GM23338 (cell line): ENCODE measurements around the gene ZNF385B. TPM values are rescaled to one million over a fixed set of nuclear protein-coding genes. Genes with fewer than 3 reads are reported as not detected.

Source experiments
- ATAC-seq: fragments of 200-7000 bp; cut with Tn5 transposase; 3 replicates; pipeline ENCODE4 v1.9.1; 2020
- DNase-seq: peaks from one replicate; pipeline ENCODE4 v3.0.0-alpha.2; 2015; ENCODE audit warnings: low spot score
- H2AFZ ChIP-seq: fragments of 200-600 bp; sonication (generic); 2 replicates; pipeline ENCODE4 v1.8.0; 2016; ENCODE audit warnings: antibody characterized with exemption, mild to moderate bottlenecking, moderate library complexity
- H3F3A ChIP-seq: fragments of 200-600 bp; sonication (generic); replicated peaks from 2 replicates; pipeline ENCODE4 v1.8.0; 2017; ENCODE audit warnings: antibody characterized with exemption, mixed run types, low read depth
- H3K27ac ChIP-seq: fragments of 200-600 bp; sonication (generic); 2 replicates; pipeline ENCODE4 v1.6.1; 2016; ENCODE audit warnings: low read depth
- H3K27me3 ChIP-seq: fragments of 200-600 bp; sonication (generic); 2 replicates; pipeline ENCODE4 v1.8.0; 2016; ENCODE audit warnings: mild to moderate bottlenecking, mixed run types, moderate library complexity; ENCODE audit not compliant: insufficient read depth
- H3K36me3 ChIP-seq: fragments of 200-600 bp; sonication (generic); 2 replicates; pipeline ENCODE4 v1.8.0; 2016; ENCODE audit warnings: mild to moderate bottlenecking; ENCODE audit not compliant: insufficient read depth
- H3K4me1 ChIP-seq: fragments of 200-600 bp; sonication (generic); 2 replicates; pipeline ENCODE4 v1.8.0; 2016; ENCODE audit warnings: mild to moderate bottlenecking, moderate library complexity; ENCODE audit not compliant: insufficient read depth
- H3K4me2 ChIP-seq: fragments of 200-600 bp; sonication (generic); 2 replicates; pipeline ENCODE4 v1.7.1; 2017; ENCODE audit warnings: mixed run types
- H3K4me3 ChIP-seq: fragments of 200-600 bp; sonication (generic); 2 replicates; pipeline ENCODE4 v1.6.1; 2016; ENCODE audit warnings: mixed run types
- H3K79me2 ChIP-seq: fragments of 200-600 bp; sonication (generic); replicated peaks from 2 replicates; pipeline ENCODE4 v1.8.0; 2017; ENCODE audit warnings: mild to moderate bottlenecking; ENCODE audit not compliant: insufficient read depth
- H3K9me2 ChIP-seq: fragments of 200-600 bp; sonication (generic); 2 replicates; pipeline ENCODE4 v1.8.0; 2017; ENCODE audit not compliant: insufficient read depth
- H4K20me1 ChIP-seq: fragments of 200-600 bp; sonication (generic); replicated peaks from 2 replicates; pipeline ENCODE4 v1.8.0; 2017; ENCODE audit warnings: mild to moderate bottlenecking; ENCODE audit not compliant: insufficient read depth
- H3K27ac Mint-ChIP-seq: 2 replicates; pipeline ENCODE4 v1.8.0; 2020; ENCODE audit warnings: inconsistent platforms, mild to moderate bottlenecking, moderate library complexity, mixed read lengths
- H3K27me3 Mint-ChIP-seq: 3 replicates; pipeline ENCODE4 v1.8.0; 2022; ENCODE audit warnings: low read depth, mild to moderate bottlenecking, moderate library complexity, mixed read lengths, inconsistent platforms; ENCODE audit not compliant: insufficient read depth, poor library complexity
- H3K36me3 Mint-ChIP-seq: 3 replicates; pipeline ENCODE4 v1.8.0; 2021; ENCODE audit warnings: low read depth, mild to moderate bottlenecking, inconsistent platforms, moderate library complexity, mixed read lengths
- H3K4me1 Mint-ChIP-seq: 3 replicates; pipeline ENCODE4 v1.8.0; 2020; ENCODE audit warnings: mild to moderate bottlenecking, inconsistent platforms, mixed read lengths
- H3K4me3 Mint-ChIP-seq: 3 replicates; pipeline ENCODE4 v1.8.0; 2021; ENCODE audit warnings: moderate library complexity, mild to moderate bottlenecking, inconsistent platforms, mixed read lengths
- H3K9me3 Mint-ChIP-seq: 3 replicates; pipeline ENCODE4 v1.8.0; 2020; ENCODE audit warnings: moderate library complexity, mild to moderate bottlenecking, inconsistent platforms, mixed read lengths
- EZH2 ChIP-seq: fragments of 200-600 bp; sonication (generic); IDR thresholded peaks from one replicate; pipeline ENCODE4 v1.8.0; 2017; ENCODE audit warnings: antibody characterized with exemption, mild to moderate bottlenecking, low read depth; ENCODE audit not compliant: unreplicated experiment
- EZH2phosphoT487 ChIP-seq: fragments of 200-600 bp; sonication (generic); IDR thresholded peaks from one replicate; pipeline ENCODE4 v1.8.1; 2018; ENCODE audit warnings: antibody characterized with exemption; ENCODE audit not compliant: unreplicated experiment
- JUNB ChIP-seq: IDR thresholded peaks from one replicate; pipeline ENCODE4 v1.6.1; 2016; ENCODE audit warnings: antibody characterized with exemption; ENCODE audit not compliant: unreplicated experiment
- STAT1 ChIP-seq: IDR thresholded peaks from one replicate; pipeline ENCODE4 v1.6.1; 2016; ENCODE audit warnings: antibody characterized with exemption; ENCODE audit not compliant: unreplicated experiment
- ZNF114 ChIP-seq: fragments of 250-450 bp; sonication (Bioruptor Pico); IDR thresholded peaks from 2 replicates; pipeline ENCODE4 v1.5.0; 2020; ENCODE audit warnings: mild to moderate bottlenecking, moderate library complexity
- polyA plus RNA-seq: library from polyadenylated mRNA; unstranded; fragments of >200 nt; fragmentation: Nextera tagmentation; extraction: Ambion mirVana; gene quantifications from 2 replicates; pipeline ENCODE4 v1.2.1, GENCODE V29; 2016
- total RNA-seq: library from RNA; depleted of rRNA; stranded (reverse); fragments of >200 nt; shearing (Covaris generic); gene quantifications from 2 replicates; pipeline ENCODE4 v1.2.3, GENCODE V29; 2014
- TF ChIP-seq, protein P1 (sequence below), 2 experiments: fragments of 200-600 bp in 1 of 2; sonication (generic) in 1 of 2; conservative IDR thresholded peaks; 2 replicates each; pipeline versions ENCODE4 v1.5.1 to v1.6.1; 2016 to 2017; ENCODE audit warnings: antibody characterized with exemption in 2 of 2, low read depth in 2 of 2, mild to moderate bottlenecking in 2 of 2, moderate library complexity in 1 of 2
- TF ChIP-seq, protein P2 (sequence below): fragments of 250-450 bp; sonication (Bioruptor Pico); IDR thresholded peaks from 2 replicates; pipeline ENCODE4 v1.5.0; 2020; ENCODE audit warnings: mild to moderate bottlenecking, moderate library complexity
- TF ChIP-seq, protein P3 (sequence below): IDR thresholded peaks from 2 replicates; pipeline ENCODE4 v1.6.1; 2016; ENCODE audit warnings: antibody characterized with exemption

Gene ZNF385B
- total and polyA plus RNA-seq, 2 experiments from 2014 or later: 1.5 to 4.6 TPM

DNA sequence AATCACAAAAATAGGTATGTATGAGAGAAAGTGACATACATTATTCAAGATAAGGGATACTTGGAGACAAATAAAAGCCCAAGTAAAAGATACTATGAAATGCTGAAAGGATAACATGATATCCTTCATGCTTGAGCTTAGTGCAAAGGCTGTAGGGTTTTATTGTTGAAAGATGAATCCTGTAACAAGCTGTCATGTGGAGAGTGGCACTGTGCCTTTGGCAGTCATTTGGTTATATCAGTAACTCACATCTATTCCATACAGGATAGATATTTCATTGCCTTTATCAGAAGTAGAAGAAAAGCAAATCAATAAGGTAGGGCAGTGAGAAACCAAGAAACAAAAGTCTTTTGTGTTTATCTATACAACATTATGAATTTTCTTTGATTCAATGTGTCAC, 211.0 kb downstream of the ZNF385B start (continued):
- TF ChIP-seq, protein P1, sequence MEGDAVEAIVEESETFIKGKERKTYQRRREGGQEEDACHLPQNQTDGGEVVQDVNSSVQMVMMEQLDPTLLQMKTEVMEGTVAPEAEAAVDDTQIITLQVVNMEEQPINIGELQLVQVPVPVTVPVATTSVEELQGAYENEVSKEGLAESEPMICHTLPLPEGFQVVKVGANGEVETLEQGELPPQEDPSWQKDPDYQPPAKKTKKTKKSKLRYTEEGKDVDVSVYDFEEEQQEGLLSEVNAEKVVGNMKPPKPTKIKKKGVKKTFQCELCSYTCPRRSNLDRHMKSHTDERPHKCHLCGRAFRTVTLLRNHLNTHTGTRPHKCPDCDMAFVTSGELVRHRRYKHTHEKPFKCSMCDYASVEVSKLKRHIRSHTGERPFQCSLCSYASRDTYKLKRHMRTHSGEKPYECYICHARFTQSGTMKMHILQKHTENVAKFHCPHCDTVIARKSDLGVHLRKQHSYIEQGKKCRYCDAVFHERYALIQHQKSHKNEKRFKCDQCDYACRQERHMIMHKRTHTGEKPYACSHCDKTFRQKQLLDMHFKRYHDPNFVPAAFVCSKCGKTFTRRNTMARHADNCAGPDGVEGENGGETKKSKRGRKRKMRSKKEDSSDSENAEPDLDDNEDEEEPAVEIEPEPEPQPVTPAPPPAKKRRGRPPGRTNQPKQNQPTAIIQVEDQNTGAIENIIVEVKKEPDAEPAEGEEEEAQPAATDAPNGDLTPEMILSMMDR (conservative IDR thresholded peaks at IDR 0.05; ENCODE audit: low read depth in 2 of 2): no peak
- TF ChIP-seq, protein P2, sequence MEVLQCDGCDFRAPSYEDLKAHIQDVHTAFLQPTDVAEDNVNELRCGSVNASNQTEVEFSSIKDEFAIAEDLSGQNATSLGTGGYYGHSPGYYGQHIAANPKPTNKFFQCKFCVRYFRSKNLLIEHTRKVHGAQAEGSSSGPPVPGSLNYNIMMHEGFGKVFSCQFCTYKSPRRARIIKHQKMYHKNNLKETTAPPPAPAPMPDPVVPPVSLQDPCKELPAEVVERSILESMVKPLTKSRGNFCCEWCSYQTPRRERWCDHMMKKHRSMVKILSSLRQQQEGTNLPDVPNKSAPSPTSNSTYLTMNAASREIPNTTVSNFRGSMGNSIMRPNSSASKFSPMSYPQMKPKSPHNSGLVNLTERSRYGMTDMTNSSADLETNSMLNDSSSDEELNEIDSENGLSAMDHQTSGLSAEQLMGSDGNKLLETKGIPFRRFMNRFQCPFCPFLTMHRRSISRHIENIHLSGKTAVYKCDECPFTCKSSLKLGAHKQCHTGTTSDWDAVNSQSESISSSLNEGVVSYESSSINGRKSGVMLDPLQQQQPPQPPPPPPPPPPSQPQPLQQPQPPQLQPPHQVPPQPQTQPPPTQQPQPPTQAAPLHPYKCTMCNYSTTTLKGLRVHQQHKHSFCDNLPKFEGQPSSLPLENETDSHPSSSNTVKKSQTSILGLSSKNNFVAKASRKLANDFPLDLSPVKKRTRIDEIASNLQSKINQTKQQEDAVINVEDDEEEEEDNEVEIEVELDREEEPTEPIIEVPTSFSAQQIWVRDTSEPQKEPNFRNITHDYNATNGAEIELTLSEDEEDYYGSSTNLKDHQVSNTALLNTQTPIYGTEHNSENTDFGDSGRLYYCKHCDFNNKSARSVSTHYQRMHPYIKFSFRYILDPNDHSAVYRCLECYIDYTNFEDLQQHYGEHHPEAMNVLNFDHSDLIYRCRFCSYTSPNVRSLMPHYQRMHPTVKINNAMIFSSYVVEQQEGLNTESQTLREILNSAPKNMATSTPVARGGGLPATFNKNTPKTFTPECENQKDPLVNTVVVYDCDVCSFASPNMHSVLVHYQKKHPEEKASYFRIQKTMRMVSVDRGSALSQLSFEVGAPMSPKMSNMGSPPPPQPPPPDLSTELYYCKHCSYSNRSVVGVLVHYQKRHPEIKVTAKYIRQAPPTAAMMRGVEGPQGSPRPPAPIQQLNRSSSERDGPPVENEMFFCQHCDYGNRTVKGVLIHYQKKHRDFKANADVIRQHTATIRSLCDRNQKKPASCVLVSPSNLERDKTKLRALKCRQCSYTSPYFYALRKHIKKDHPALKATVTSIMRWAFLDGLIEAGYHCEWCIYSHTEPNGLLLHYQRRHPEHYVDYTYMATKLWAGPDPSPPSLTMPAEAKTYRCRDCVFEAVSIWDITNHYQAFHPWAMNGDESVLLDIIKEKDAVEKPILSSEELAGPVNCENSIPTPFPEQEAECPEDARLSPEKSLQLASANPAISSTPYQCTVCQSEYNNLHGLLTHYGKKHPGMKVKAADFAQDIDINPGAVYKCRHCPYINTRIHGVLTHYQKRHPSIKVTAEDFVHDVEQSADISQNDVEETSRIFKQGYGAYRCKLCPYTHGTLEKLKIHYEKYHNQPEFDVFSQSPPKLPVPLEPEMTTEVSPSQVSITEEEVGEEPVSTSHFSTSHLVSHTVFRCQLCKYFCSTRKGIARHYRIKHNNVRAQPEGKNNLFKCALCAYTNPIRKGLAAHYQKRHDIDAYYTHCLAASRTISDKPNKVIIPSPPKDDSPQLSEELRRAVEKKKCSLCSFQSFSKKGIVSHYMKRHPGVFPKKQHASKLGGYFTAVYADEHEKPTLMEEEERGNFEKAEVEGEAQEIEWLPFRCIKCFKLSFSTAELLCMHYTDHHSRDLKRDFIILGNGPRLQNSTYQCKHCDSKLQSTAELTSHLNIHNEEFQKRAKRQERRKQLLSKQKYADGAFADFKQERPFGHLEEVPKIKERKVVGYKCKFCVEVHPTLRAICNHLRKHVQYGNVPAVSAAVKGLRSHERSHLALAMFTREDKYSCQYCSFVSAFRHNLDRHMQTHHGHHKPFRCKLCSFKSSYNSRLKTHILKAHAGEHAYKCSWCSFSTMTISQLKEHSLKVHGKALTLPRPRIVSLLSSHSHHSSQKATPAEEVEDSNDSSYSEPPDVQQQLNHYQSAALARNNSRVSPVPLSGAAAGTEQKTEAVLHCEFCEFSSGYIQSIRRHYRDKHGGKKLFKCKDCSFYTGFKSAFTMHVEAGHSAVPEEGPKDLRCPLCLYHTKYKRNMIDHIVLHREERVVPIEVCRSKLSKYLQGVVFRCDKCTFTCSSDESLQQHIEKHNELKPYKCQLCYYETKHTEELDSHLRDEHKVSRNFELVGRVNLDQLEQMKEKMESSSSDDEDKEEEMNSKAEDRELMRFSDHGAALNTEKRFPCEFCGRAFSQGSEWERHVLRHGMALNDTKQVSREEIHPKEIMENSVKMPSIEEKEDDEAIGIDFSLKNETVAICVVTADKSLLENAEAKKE (CRISPR knock-in tag): no peak
- TF ChIP-seq JUNB: no peak

DNA sequence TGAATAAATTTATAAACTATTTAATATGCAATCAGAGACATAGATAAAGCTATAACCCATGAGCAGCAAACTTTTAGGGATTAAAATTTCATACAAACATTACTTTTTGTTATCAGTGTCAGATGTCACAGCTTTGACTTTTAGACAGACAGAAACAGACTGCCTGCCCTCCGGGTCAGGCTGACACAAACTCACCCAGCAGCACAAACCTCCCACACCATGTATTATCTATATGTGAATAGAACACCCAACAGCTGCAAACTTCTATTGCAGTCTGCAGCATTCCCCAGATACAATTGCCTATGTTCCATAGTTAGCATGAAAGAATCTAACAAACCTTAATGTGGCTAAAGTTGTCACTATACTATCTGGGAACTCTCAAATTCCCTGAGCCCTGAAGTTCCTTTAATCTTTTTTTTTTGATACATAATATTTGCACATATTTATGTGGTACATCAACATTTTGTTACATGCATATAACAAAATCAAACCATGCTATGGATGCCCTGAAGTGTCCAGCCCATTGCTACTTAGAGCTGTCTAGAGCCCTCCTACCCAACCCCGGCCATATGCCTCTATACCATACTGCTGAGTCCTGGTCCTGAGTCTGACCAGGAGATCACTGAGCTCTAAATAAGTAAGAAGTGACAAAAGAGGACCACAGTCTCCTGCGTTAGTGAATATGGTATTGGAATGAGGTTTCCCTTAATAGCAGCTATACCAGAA, 214.4 kb downstream of the ZNF385B start:
- Mint-ChIP-seq H3K36me3 (no peaks in the 10 kb centered on the region), H3K27me3 (peaks cover 2% of the 10 kb centered on the region), H3K4me3 (no peak overlapping the region), H3K9me3 (no peaks in the 10 kb centered on the region), H3K27ac (no peak overlapping the region), H3K4me1 (peaks cover 3% of the 10 kb centered on the region; the same call in 1 of the 3 replicates)
- Histone ChIP-seq H2AFZ (no peak overlapping the region), H3K27me3 (no peaks in the 10 kb centered on the region), H3K79me2 (no peaks in the 10 kb centered on the region), H4K20me1 (no peaks in the 10 kb centered on the region), H3K4me2 (no peak overlapping the region), H3K4me3 (no peak overlapping the region), H3K36me3 (no peaks in the 10 kb centered on the region), H3K27ac (no peak overlapping the region), H3K9me2 (no peaks in the 10 kb centered on the region), H3K4me1 (no peaks in the 10 kb centered on the region), H3F3A (no peaks in the 10 kb centered on the region)
- TF ChIP-seq, protein P1 (conservative IDR thresholded peaks at IDR 0.05; ENCODE audit: low read depth in 2 of 2): no peak
- TF ChIP-seq, protein P3, sequence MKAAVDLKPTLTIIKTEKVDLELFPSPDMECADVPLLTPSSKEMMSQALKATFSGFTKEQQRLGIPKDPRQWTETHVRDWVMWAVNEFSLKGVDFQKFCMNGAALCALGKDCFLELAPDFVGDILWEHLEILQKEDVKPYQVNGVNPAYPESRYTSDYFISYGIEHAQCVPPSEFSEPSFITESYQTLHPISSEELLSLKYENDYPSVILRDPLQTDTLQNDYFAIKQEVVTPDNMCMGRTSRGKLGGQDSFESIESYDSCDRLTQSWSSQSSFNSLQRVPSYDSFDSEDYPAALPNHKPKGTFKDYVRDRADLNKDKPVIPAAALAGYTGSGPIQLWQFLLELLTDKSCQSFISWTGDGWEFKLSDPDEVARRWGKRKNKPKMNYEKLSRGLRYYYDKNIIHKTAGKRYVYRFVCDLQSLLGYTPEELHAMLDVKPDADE: no peak
- TF ChIP-seq EZH2phosphoT487 (no peak), STAT1 (no peak), EZH2 (no peak), ZNF114 (CRISPR knock-in tag) (no peak)
- no peak for DNase-seq
- ATAC-seq: no peak
